Activated naive CD8-positive, alpha-beta T cell (primary cell): ENCODE results near the gene AARS2.

Source experiments
- H3K27ac Mint-ChIP-seq: one replicate; pipeline ENCODE4 v1.8.0; 2021; ENCODE audit warnings: mixed read lengths
- H3K27me3 Mint-ChIP-seq: one replicate; pipeline ENCODE4 v1.8.0; 2021; ENCODE audit warnings: mixed read lengths
- H3K36me3 Mint-ChIP-seq: one replicate; pipeline ENCODE4 v1.8.0; 2021; ENCODE audit warnings: mixed read lengths
- H3K4me1 Mint-ChIP-seq: one replicate; pipeline ENCODE4 v1.8.0; 2021; ENCODE audit warnings: low read depth, mixed read lengths
- H3K4me3 Mint-ChIP-seq: one replicate; pipeline ENCODE4 v1.8.0; 2021; ENCODE audit warnings: mild to moderate bottlenecking, mixed read lengths
- H3K9me3 Mint-ChIP-seq: one replicate; pipeline ENCODE4 v1.8.0; 2021; ENCODE audit warnings: low read depth, mixed read lengths

The AARS2 gene

GRCh38 chr6:44278774-44279697 is 34.1 kb downstream of the AARS2 start:
- no peaks in the 10 kb centered on the region for H3K9me3 Mint-ChIP-seq
- no peaks in the 10 kb centered on the region for H3K36me3 Mint-ChIP-seq
- peaks cover 22% of the 10 kb centered on the region for H3K27me3 Mint-ChIP-seq
- H3K27ac Mint-ChIP-seq: no peak overlapping the region
- no peak overlapping the region for H3K4me3 Mint-ChIP-seq
- peaks cover 7% of the 10 kb centered on the region for H3K4me1 Mint-ChIP-seq

- no peaks in the 10 kb centered on the region for H3K9me3 Mint-ChIP-seq
- H3K27me3 Mint-ChIP-seq: peaks cover 21% of the 10 kb centered on the region
- H3K4me3 Mint-ChIP-seq: no peak overlapping the region
- H3K4me1 Mint-ChIP-seq: peaks cover 7% of the 10 kb centered on the region
- H3K36me3 Mint-ChIP-seq: no peaks in the 10 kb centered on the region
- H3K27ac Mint-ChIP-seq: no peak overlapping the region
Measured at GRCh38 chr6:44278315-44278714, 34.8 kb downstream of the AARS2 start.

GRCh38 chr6:44277763-44278162 is 35.4 kb downstream of the AARS2 start:
- Mint-ChIP-seq H3K9me3 (no peaks in the 10 kb centered on the region), H3K4me3 (peak overlapping the region; percentile 9), H3K4me1 (peaks cover 7% of the 10 kb centered on the region), H3K27ac (no peak overlapping the region), H3K27me3 (peaks cover 27% of the 10 kb centered on the region), H3K36me3 (no peaks in the 10 kb centered on the region)

GRCh38 chr6:44276667-44277640 is 36.2 kb downstream of the AARS2 start:
- peaks cover 30% of the 10 kb centered on the region for H3K27me3 Mint-ChIP-seq
- no peaks in the 10 kb centered on the region for H3K36me3 Mint-ChIP-seq
- no peak overlapping the region for H3K27ac Mint-ChIP-seq
- peaks cover 7% of the 10 kb centered on the region for H3K4me1 Mint-ChIP-seq
- H3K4me3 Mint-ChIP-seq: peak overlapping the region; percentile 38
- no peaks in the 10 kb centered on the region for H3K9me3 Mint-ChIP-seq

- Mint-ChIP-seq H3K27ac (no peak overlapping the region), H3K36me3 (no peaks in the 10 kb centered on the region), H3K27me3 (peaks cover 34% of the 10 kb centered on the region), H3K4me1 (peaks cover 9% of the 10 kb centered on the region), H3K4me3 (no peak overlapping the region), H3K9me3 (no peaks in the 10 kb centered on the region)
Measured at GRCh38 chr6:44275749-44276648, 37.1 kb downstream of the AARS2 start.

DNA sequence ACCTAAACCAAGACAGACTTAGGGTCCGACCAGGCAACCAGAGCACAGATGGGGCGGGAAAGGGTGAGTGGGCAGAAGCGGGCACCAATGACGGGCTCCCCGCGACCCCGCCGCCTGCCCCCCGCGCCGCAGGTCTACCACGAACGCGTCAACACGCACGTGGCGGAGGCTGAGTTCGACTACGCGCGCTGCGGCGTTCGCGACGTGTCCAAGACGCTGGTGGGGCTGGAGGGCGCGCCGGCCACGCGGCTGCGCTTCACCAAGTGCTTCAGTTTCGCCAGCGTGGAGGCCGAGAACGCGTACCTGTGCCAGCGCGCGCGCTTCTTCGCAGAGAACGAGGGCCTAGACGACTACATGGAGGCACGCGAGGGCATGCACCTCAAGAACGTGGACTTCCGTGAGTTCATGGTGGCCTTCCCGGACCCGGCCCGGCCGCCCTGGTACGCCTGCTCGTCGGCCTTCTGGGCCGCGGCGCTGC is 37.8 kb downstream of the AARS2 start:
- Mint-ChIP-seq H3K4me3 (no peak overlapping the region), H3K27me3 (peaks cover 34% of the 10 kb centered on the region), H3K9me3 (no peaks in the 10 kb centered on the region), H3K36me3 (no peaks in the 10 kb centered on the region), H3K4me1 (peaks cover 9% of the 10 kb centered on the region), H3K27ac (no peak overlapping the region)

GRCh38 chr6:44273617-44274016 is 39.5 kb downstream of the AARS2 start:
- no peaks in the 10 kb centered on the region for H3K36me3 Mint-ChIP-seq
- no peak overlapping the region for H3K27ac Mint-ChIP-seq
- peaks cover 34% of the 10 kb centered on the region for H3K27me3 Mint-ChIP-seq
- H3K4me3 Mint-ChIP-seq: no peak overlapping the region
- H3K9me3 Mint-ChIP-seq: no peaks in the 10 kb centered on the region
- peaks cover 19% of the 10 kb centered on the region for H3K4me1 Mint-ChIP-seq

GRCh38 chr6:44272999-44273566 is 40.1 kb downstream of the AARS2 start:
- H3K9me3 Mint-ChIP-seq: no peaks in the 10 kb centered on the region
- no peak overlapping the region for H3K27ac Mint-ChIP-seq
- H3K27me3 Mint-ChIP-seq: peaks cover 34% of the 10 kb centered on the region
- peaks cover 19% of the 10 kb centered on the region for H3K4me1 Mint-ChIP-seq
- no peak overlapping the region for H3K4me3 Mint-ChIP-seq
- H3K36me3 Mint-ChIP-seq: no peaks in the 10 kb centered on the region

DNA sequence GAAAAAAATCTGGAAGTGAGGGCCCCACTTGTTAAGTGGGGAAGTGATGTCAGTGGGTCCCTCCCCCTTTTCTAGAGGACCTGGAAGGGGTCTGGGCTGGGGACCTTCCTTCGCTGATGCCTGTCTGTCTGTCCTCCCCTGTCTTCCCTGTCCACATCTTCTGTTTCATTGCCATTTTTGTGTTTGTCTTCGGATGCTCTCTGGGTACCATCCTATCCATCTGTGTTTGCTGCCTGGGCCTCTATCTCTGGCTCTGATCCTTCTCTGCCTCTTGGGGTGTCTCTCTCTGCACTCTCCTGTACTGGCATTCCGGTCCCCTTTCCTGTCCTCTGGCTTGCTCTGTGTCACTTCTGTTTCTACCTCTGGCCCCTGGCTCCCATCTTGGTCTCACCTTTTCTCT is 40.6 kb downstream of the AARS2 start:
- Mint-ChIP-seq H3K4me3 (peak overlapping the region; percentile 8), H3K9me3 (no peaks in the 10 kb centered on the region), H3K36me3 (no peaks in the 10 kb centered on the region), H3K27ac (no peak overlapping the region), H3K4me1 (peaks cover 24% of the 10 kb centered on the region), H3K27me3 (peaks cover 29% of the 10 kb centered on the region)

- Mint-ChIP-seq H3K9me3 (no peaks in the 10 kb centered on the region), H3K27ac (peak overlapping the region; percentile 16), H3K4me3 (peak overlapping the region; percentile 70), H3K36me3 (no peaks in the 10 kb centered on the region), H3K4me1 (peaks cover 22% of the 10 kb centered on the region), H3K27me3 (peaks cover 25% of the 10 kb centered on the region)
Measured at GRCh38 chr6:44271914-44272313, 41.2 kb downstream of the AARS2 start.

GRCh38 chr6:44271406-44271723 is 41.8 kb downstream of the AARS2 start:
- Mint-ChIP-seq H3K27me3 (peaks cover 22% of the 10 kb centered on the region), H3K4me1 (peaks cover 24% of the 10 kb centered on the region), H3K9me3 (no peaks in the 10 kb centered on the region), H3K4me3 (peak overlapping the region; percentile 70), H3K27ac (no peak overlapping the region), H3K36me3 (no peaks in the 10 kb centered on the region)

DNA sequence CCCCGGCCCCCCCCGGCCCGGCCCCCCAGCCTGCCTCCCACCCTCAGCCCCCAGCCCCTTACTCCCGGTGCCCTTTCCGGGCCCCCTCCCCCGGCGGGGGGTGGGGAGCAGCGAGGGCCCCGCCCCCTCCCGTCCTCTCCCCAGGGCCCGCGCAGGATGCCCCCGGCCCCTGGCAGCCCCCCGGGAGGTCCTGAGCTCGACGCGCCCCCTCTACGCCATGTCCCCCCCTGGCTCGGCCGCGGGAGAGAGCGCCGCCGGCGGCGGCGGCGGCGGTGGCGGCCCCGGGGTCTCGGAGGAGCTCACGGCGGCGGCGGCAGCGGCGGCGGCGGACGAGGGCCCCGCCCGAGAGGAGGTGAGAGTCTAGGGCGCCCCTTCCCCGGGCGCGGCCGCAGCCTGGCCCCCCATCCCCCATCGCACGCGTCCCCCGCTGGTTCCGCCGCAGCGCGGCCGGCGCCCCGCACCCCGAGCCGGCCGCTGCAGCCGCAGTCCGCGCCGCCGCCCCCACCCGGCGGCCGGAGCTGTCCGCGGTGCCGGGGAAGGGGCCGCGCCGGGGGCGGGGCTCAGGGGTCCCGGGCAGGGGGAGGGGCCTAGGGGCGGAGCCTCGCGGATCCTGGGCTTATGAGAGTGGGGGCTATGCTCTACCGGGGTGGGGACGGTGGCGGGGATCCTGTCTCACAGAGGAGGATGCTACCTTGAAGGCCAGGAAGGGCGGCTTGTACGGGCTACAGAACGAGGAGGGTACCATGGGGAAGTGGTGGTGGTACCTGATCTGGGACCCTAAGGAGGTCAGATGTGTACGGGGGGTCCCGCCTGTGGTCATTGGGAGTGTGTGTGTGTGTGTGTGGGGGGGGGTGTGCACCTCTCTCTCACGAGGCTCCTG is 42.4 kb downstream of the AARS2 start:
- H3K9me3 Mint-ChIP-seq: no peaks in the 10 kb centered on the region
- H3K4me3 Mint-ChIP-seq: peak overlapping the region; percentile 70
- H3K27me3 Mint-ChIP-seq: peaks cover 22% of the 10 kb centered on the region
- H3K27ac Mint-ChIP-seq: no peak overlapping the region
- peaks cover 30% of the 10 kb centered on the region for H3K4me1 Mint-ChIP-seq
- no peaks in the 10 kb centered on the region for H3K36me3 Mint-ChIP-seq

DNA sequence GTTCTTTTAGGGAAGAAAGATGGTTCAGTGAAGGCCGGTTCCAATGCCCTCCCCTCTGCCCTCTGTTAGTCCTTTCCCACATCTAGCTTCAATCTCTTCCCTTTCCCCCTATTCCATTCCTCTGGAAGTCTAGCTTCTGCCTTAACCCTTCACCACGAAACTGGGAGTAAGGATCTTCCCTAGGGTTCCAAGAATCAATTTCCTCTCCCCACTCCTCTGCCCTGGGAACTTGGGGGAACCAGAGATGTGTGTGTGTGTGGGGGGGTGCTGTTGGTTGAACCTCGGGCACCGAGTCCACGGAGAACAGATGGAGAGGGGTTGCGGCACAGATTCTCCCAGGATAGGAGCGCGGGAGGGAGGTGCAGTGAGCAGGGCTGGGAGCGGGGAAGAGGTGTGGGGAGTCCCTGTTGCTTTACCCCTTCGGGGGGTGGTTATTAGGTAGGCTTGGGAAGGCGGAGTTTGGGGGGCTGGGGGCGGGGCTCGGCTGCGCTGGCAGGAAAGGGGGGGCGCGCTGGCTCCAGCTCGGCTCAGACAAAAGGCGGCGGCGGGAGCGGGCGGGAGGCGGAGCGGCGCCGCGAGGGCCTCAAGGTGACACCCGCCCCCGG is 43.1 kb downstream of the AARS2 start, which contains the start of gene TMEM151B:
Gene TMEM151B, plus strand, starts transcription at position 530 of the 605 bp plus-strand sequence. CDS start 293 bp downstream, outside the sequence.
- H3K27ac Mint-ChIP-seq: peak within 1 kb of the TSS; percentile 11
- peaks cover 30% of the 10 kb centered on the region for H3K4me1 Mint-ChIP-seq

More for the DNA sequence above, 43.1 kb downstream of the AARS2 start, which contains the start of gene TMEM151B:
- no peaks in the 10 kb centered on the region for H3K9me3 Mint-ChIP-seq
- H3K36me3 Mint-ChIP-seq: no peaks in the 10 kb centered on the region
- peak within 1 kb of the TSS; percentile 74 for H3K4me3 Mint-ChIP-seq
- peaks cover 22% of the 10 kb centered on the region for H3K27me3 Mint-ChIP-seq
